Hindlimb muscle (tissue), 1 donor: ENCODE results near the gene KLHL30. TPM values are rescaled to one million over a fixed set of nuclear protein-coding genes. Genes with fewer than 3 reads are reported as not detected.

Experiments
- DNase-seq: peaks from one replicate; pipeline ENCODE4 v3.0.0-alpha.2; 2013
- polyA plus RNA-seq: library from polyadenylated mRNA; unstranded; fragments of 120-200 nt; gene quantifications from one replicate; pipeline ENCODE4 v1.2.1, GENCODE V29; 2013; ENCODE audit not compliant: insufficient read length

KLHL30 gene
- polyA plus RNA-seq, 1 donor, result 25.9 TPM

GRCh38 chr2:238149841-238150572 is 11.5 kb downstream of the KLHL30 start:
- DNase-seq, result peak; percentile 62

GRCh38 chr2:238150686-238151085 is 12.2 kb downstream of the KLHL30 start:
- no peak for DNase-seq

GRCh38 chr2:238151205-238151604 is 12.7 kb downstream of the KLHL30 start:
- DNase-seq, result no peak

GRCh38 chr2:238151628-238152235 is 13.3 kb downstream of the KLHL30 start:
- DNase-seq, result no peak

- no peak for DNase-seq
These were observed 14.6 kb downstream of the KLHL30 start for GRCh38 chr2:238152771-238153688.

GRCh38 chr2:238154570-238154969 is 16.1 kb downstream of the KLHL30 start:
- no peak for DNase-seq

GRCh38 chr2:238155051-238155760 is 16.7 kb downstream of the KLHL30 start:
- DNase-seq, result no peak

GRCh38 chr2:238155761-238156694 is 17.6 kb downstream of the KLHL30 start:
- DNase-seq, result no peak

- DNase-seq, result no peak
These were observed 19.1 kb downstream of the KLHL30 start for GRCh38 chr2:238157506-238158017.

- DNase-seq, result no peak
These were observed 19.6 kb downstream of the KLHL30 start for GRCh38 chr2:238158018-238158508.

GRCh38 chr2:238158509-238159070 is 20.1 kb downstream of the KLHL30 start, which contains the start of gene ERFE:
TSS of gene ERFE (plus strand) at chr2:238158970. CDS start at chr2:238159008, 38 bp downstream.
- DNase-seq, result peak; percentile 48

- no peak for DNase-seq
These were observed 20.6 kb downstream of the KLHL30 start for GRCh38 chr2:238159071-238159539.

GRCh38 chr2:238159661-238160205 is 21.3 kb downstream of the KLHL30 start:
- no peak for DNase-seq

GRCh38 chr2:238160206-238161129 is 22.0 kb downstream of the KLHL30 start:
- no peak for DNase-seq

GRCh38 chr2:238161291-238162051 is 23.0 kb downstream of the KLHL30 start:
- no peak for DNase-seq

- no peak for DNase-seq
These were observed 23.9 kb downstream of the KLHL30 start for GRCh38 chr2:238162251-238162845.

GRCh38 chr2:238162846-238163441 is 24.5 kb downstream of the KLHL30 start:
- DNase-seq, result no peak
